Measurements from ENCODE around the gene PER3.

- TF ChIP-seq CTCF (IDR thresholded peaks at IDR 0.05; ENCODE audit: low read length) (no peak), EZH2 (IDR thresholded peaks at IDR 0.05; ENCODE audit: borderline replicate concordance, low read length) (no peak)
Observed at GRCh38 chr1:7857985-7858384, 73.9 kb downstream of the PER3 start.

All from OCI-LY1 (cell line).